ENCODE data around the gene BICRA. TPM values are rescaled to one million over a fixed set of nuclear protein-coding genes. Genes with fewer than 3 reads are reported as not detected.
A peak's percentile ranks its signal among the peaks of the same experiment; 100 is the strongest.

The BICRA gene
- total and polyA plus RNA-seq, 9 of the 15 experiments (the other 6 are each of a cell fraction or from before 2014, with no cell fraction given): 0.01 to 8.8 (median 1.2) TPM

- 0 out of 4 replicates have a peak, but pooled peaks of 1 of the 2 experiments have one; percentile 4 for TF ChIP-seq MNT (conservative IDR thresholded peaks at IDR 0.05)
- TF ChIP-seq HNRNPL (IDR thresholded peaks at IDR 0.05; ENCODE audit: low read depth, low read length): no peak
- TF ChIP-seq, protein P1, sequence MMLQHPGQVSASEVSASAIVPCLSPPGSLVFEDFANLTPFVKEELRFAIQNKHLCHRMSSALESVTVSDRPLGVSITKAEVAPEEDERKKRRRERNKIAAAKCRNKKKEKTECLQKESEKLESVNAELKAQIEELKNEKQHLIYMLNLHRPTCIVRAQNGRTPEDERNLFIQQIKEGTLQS (IDR thresholded peaks at IDR 0.05): peak; percentile 96
- TF ChIP-seq, protein P1 (CRISPR knock-in tag; conservative IDR thresholded peaks at IDR 0.05): no peak
- no peak for TF ChIP-seq ZFP1 (CRISPR knock-in tag; IDR thresholded peaks at IDR 0.05)
These were observed 114.6 kb downstream of the BICRA start (continued) for GRCh38 chr19:47723581-47723940.

GRCh38 chr19:47725759-47726401 lies 116.9 kb downstream of the BICRA start:
- no peak for TF ChIP-seq MTA3 (IDR thresholded peaks at IDR 0.05; ENCODE audit: borderline replicate concordance)
- TF ChIP-seq, protein P2, sequence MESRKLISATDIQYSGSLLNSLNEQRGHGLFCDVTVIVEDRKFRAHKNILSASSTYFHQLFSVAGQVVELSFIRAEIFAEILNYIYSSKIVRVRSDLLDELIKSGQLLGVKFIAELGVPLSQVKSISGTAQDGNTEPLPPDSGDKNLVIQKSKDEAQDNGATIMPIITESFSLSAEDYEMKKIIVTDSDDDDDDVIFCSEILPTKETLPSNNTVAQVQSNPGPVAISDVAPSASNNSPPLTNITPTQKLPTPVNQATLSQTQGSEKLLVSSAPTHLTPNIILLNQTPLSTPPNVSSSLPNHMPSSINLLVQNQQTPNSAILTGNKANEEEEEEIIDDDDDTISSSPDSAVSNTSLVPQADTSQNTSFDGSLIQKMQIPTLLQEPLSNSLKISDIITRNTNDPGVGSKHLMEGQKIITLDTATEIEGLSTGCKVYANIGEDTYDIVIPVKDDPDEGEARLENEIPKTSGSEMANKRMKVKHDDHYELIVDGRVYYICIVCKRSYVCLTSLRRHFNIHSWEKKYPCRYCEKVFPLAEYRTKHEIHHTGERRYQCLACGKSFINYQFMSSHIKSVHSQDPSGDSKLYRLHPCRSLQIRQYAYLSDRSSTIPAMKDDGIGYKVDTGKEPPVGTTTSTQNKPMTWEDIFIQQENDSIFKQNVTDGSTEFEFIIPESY (CRISPR knock-in tag; IDR thresholded peaks at IDR 0.05): peak; percentile 91
- TF ChIP-seq RBFOX2 (IDR thresholded peaks at IDR 0.05; ENCODE audit: low read depth, low read length): peak; percentile 62
- TF ChIP-seq POLR2G (IDR thresholded peaks at IDR 0.05; ENCODE audit: low read depth, low read length): peak; percentile 67
- no peak for TF ChIP-seq POLR2AphosphoS2 (IDR thresholded peaks at IDR 0.05; ENCODE audit: low read length)
- peak; percentile 27 for TF ChIP-seq PRPF4 (IDR thresholded peaks at IDR 0.05; ENCODE audit: insufficient read depth, low read depth, low read length, poor library complexity, severe bottlenecking)
- TF ChIP-seq MLLT1 (IDR thresholded peaks at IDR 0.05): peak in 1 of 2 experiments; percentile 43; a peak in 1 of 4 replicates
- Histone ChIP-seq H3K9ac (ENCODE audit: insufficient read depth in 1 of 2, low read depth in 2 of 2, low read length in 2 of 2) (no peak overlapping the region; a peak in 1 of 4 replicates), H3K27ac (ENCODE audit: extremely low read depth, low read depth, low read length) (no peak overlapping the region; the same call in 2 of the 3 replicates), H3K9me3 (replicated peaks; ENCODE audit: control insufficient read depth, insufficient read depth, low read depth, low read length) (no peaks in the 10 kb centered on the region), H4K20me1 (replicated peaks; ENCODE audit: control insufficient read depth, insufficient read depth, low read length) (no peaks in the 10 kb centered on the region), H3K36me3 (ENCODE audit: control insufficient read depth, insufficient read depth, low read length) (peaks cover 32% of the 10 kb centered on the region; the same call in 2 of the 3 replicates), H3K9me1 (ENCODE audit: control insufficient read depth, insufficient read depth, low read length) (peaks cover 2% of the 10 kb centered on the region), H3K4me1 (replicated peaks in 1 of 2; ENCODE audit: control insufficient read depth in 2 of 2, insufficient read depth in 2 of 2, low read length in 2 of 2) (peaks cover 19 to 45% of the 10 kb centered on the region in 2 experiments; a peak in 4 of 5 replicates), H3K4me3 (no peak overlapping the region), H3K27me3 (ENCODE audit: control insufficient read depth in 2 of 2, insufficient read depth in 2 of 2, low read length in 2 of 2) (no peaks in the 10 kb centered on the region; a peak in 1 of 5 replicates), H2AFZ (ENCODE audit: low read depth, low read length) (no peak overlapping the region), H3K4me2 (ENCODE audit: insufficient read depth, low read length) (no peak overlapping the region), H3K79me2 (ENCODE audit: control insufficient read depth, insufficient read depth, low read length) (peaks cover 5% of the 10 kb centered on the region; the same call in 2 of the 3 replicates)
- ATAC-seq (no peak), DNase-seq (ENCODE audit: extremely low read depth in 1 of 4, low spot score in 3 of 4) (no peak), FAIRE-seq (no peak)
- no TSS peak for BruUV-seq (replicated peaks)
- intact Hi-C loops (cut with micrococcal nuclease) (no loop called here), in situ Hi-C loops (cut with MboI) (no loop called here)
- POLR2A ChIA-PET: interaction anchor here (0.8 to 1.6 kb wide), 2 partner anchors 20 to 61 kb away, joined by 3 to 4 read pairs; partner anchors contain the start of gene NOP53
- CTCF ChIA-PET (ENCODE audit: low intra/inter-chr PET ratio): no interaction called here
- 91% methylated on average over 37 of the region's 48 CpGs for WGBS (ENCODE audit: insufficient coverage, low coverage, missing lambda C conversion rate)

Data from K562 (cell line).